Stimulated activated CD8-positive, alpha-beta memory T cell treated with anti-CD3 and anti-CD28 coated beads, Interleukin-4, amount 100 ng/mL, for 4 hours (primary cell): Measurements from ENCODE around the gene MBD4.
"Not testable (repeated sequence)": the region's sequence is repeated elsewhere in the genome, so short reads cannot be mapped to it uniquely, and the experiment has no call there.

Source experiments
- DNase-seq, 2 donors: peaks; one replicate each; pipeline ENCODE4 v3.0.0-alpha.2; 2020; ENCODE audit warnings: low read depth in 2 of 2, low spot score in 1 of 2

MBD4 gene

DNA sequence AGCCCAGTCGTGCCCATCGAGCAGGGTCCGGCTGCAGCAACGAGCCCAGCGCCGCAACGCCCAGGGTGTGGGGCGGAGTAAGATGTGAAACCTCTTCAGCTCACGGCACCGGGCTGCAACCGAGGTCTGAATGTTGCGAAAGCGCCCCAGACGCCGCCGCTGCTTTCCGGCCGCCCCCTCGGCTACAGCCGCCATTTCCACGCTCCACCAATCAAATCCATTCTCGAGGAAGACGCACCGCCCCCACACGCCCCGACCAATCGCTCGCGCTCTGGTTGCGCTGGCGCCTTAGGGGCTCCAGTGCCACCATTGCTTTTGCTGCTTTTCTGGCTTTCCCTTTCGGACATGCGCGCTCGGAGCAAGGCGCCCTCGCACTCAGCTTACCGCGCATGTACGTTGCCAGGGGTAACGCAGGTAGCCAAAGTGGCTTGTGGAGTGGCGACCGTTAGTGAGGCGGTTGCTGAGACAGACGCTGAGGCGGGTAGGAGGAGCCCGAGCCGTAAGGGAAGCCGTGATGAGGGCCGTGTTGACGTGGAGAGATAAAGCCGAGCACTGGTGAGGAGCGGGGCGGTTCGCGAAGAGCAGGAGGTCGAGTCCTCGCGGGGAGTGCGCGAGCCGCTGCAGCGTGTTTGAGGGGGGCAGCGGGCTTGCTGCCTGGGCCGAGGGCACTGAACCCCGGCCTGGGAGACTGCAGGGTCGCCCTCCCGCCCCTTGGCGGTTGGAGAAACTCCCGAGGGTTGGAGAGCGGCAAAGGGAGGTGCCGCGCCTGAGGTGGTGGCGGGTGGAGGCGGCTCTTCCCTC, at the start of gene MBD4, which contains the start of gene IFT122:
TSS of gene MBD4 (minus strand) at position 132 of the 801 bp plus-strand sequence. CDS start at position 17, 115 bp downstream.
TSS of gene IFT122 (plus strand) at position 408 of the 801 bp plus-strand sequence. CDS start at position 515, 107 bp downstream.
- peak; percentile 96 to 98 for DNase-seq

DNA sequence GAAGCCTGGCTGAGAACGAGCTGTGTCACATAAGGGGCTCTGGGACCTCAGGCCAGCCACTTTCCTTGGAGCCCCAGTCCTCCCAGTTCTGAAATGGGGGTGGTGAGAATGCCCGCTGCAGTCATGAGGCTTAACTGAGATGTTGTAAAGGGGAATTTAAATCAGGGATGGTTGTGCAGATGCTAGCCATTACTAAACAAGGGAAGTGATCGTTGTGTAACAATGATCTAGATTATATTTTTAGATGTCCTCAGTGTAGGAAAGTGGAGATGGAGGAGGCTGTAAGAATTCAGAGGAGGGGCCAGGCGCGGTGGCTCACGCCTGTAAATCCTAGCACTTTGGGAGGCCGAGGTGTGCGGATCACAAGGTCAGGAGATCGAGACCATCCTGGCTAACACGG, 49.5 kb upstream of the MBD4 start:
- DNase-seq = not testable (repeated sequence)

DNA sequence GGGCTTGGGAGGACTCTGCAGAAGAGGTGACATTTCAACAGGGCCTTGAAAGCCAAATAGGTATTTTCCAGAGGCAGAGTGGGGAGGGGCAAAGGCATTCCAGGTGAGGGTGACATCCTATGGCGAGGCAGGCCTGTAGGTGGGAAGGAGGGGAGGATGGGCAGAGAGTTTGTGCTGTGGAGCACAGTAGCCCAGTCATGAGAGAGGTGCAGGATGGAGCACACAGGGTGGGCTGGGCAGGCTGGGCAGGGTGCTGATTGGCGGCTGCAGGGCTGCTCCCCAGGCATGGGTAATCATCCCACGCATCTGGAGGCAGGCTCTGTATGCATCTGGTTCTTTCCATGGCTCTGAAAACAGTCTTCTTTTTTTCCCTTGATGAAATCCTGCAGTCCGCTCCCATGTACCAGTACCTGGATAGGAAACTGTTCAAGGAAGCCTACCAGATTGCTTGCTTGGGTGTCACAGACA, 48.2 kb upstream of the MBD4 start:
- DNase-seq = not testable (repeated sequence)

DNA sequence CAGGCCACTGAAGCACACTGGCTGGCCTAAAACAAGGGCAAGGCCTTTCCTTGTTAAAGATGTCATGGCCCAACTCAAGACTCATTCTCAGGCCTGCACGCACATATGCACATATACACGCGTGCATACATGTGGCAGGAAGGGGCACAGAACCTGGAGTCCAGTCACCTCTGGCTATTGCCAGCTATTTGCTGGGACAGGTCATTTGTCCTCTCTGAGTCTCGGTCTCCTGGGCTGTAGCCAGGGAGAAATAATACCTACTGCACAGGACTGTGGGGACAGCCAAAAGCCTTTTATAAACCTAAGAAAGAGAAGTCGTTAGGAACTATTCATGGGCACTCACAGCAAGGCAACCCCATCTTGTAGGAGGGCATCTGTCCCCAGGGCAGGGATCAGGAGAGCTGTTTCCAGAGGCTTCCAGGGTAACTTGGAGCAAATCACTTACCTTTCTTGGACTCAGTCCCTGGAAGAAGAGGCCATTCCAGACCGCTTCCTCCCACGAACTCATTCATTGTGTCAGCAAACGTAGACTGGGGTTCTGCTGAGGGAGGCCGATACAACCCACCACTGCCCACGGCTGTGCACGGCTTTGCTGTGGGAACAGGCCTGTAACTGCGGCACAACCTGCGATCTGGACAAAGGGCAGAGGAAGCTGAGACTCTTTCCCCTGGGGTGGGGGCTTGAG, 47.6 kb upstream of the MBD4 start:
- DNase-seq = no peak

DNA sequence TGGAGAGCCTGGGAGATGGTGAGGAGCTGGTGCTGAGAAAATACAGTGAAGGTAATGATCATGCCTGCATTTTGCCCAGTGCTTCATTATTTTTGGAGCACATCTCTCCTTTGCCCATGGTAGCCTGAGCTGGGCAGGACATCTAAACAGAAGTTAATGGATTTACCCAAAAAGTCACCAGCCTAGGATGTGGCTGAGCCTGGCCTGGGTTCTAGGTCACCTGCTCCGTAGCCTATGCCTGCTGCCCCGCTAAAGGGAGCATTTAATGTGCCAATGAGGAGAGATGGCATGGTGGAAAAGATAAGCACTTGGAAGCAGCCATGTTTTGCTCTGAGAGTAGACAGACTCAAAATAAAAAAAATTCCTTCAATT, 46.9 kb upstream of the MBD4 start:
- DNase-seq = no peak

DNA sequence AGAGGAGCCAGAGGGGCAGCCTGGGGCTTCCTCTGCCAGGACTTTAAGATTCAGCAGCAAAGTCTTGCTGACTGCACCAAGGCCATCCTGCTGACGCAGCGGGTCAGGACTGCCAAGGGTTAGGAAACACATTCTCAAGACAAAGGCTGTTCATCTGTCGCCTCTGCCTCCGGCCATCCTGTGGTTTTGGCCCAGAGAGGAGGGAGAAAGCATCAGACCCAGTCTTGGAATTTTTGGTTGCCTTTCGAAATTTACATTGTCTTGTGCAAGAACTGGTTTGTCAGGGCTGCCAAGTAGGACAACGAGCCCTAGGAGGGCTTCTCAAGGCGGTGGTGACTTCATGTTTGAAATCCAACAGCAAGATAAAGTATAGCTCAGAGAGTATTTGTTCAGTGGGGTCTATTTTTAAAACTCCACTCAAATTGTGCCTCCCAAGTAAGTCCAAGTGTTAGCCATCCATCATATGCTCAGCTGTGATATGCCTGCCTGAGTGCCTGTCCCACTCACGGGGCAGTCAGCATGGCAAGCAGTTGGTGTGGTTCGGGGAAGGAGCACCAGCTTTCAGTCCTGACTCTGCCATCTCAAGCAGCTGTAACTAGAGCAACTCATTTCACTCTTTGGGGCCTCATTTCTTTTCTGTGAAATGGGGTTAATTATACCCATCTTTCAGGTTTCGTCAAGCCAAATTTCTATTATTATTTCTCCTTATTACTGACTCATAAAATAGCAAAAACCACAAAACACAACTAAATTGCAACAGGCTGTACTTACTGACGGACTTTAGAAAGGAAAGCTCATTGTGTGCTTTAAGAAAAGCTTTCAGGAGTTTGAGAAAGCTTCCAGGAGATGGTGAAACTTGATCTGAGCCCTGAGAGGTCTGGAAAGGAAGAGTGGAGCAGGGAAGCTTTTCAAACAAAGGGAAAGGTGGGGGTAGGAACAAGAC, 46.2 kb upstream of the MBD4 start:
- DNase-seq = no peak

DNA sequence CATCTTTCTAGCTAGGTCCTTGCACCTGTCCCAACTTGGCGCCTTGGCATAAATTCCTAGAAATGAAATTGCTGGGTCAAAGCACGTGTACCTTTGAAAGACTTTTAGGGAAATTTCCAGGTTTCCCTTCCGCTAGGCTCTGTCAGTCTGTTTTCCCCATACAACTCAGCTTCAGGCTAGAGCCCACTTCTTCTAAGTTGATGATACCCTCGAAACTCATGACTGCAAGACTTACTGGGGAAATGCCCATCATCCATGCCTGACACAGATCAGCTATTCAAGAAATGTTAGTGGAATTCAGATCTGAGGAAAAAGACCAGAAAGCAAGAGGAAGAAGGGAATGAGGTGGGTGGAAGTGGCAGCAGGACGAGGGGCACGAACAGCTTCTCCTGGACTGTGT, 45.4 kb upstream of the MBD4 start:
- DNase-seq = not testable (repeated sequence)

DNA sequence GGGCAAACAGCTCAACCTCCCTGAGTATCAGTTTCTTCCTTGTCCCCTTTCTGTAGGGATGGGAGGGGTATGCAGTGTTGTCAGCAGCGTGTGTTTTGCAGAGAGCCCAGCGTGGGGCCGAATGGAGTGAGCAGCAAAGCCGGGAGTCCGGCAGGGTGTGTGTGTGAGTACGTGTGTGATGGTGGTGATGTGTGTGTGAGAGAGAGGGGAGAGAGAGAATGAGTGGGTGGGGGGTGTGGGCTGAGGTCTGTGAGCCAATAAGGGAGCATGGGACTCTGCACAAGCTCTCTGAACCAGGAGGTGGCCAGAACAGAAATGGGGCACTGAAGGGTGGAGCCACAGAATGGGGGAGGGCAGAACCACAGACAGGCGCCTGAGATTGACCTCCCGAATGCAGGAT, 44.1 kb upstream of the MBD4 start:
- DNase-seq = no peak

DNA sequence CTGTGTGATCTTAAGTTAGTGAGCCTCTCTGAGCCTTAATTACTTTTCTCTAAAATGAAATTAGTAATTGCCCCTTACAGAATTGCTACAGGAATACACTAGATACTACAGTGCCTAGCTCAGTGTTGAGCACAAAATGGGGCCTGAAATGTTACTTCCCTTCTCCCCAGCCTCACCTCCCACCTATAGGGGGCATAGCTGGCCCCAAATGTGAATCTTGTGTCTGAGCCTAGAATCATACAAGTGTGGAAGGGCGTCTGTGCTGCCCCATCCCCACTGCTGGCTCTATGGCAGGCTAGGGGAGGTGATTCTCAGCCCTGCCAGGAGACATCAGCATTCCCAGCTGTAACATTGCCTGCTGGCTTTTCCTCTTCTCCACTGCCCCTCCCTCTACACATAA, 43.0 kb upstream of the MBD4 start:
- DNase-seq = no peak

DNA sequence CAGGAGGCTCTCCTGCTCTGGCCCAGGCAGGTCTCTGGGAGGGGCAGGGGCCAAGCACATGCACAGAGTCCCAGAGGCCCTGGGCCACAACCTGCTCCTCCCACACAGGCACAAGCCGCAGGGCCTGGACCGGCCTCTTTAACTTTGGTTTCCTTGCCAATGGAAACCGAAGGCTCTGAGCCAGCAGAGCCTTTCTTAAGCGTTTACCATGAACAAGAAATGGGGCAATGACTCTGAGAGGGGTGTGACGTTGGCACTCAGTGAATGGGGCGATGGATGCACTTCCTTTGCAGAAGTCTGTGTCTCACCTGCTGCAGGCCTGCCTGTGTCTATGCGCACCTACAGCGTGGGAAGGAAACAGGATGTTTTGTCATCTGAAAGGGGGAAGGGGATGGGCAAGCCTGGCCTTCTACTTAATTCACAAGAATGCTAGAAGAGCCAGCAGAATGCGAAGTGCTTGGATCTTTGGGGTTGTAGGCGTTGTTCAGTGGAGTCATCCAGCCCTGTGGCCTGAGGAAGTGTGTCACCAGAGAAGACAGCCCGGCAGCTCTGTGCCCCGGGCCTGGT, 42.1 kb upstream of the MBD4 start:
- no peak for DNase-seq

DNA sequence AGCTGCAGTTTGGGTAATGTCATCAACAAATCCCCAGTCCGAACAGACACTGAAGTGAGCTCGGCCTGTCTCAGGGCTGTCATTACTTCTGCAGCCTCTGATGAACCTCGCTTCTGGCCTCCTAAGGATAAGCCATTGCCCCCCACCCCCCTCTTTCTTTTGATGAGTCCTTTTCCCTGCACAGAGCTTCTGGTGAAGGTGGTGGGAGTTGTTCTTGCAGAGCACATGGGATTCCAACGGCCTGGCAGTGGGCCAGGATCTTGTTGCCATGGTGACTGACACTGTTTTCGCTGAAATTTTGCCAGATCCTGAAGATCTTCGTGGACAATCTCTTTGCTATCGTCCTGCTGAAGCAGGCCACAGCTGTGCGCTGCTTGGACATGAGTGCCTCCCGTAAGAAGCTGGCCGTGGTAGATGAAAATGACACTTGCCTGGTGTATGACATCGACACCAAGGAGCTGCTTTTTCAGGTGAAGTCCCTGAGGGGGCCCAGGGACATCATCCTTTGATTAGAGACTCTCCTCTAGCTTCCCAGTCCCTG, 41.5 kb upstream of the MBD4 start:
- DNase-seq = not testable (repeated sequence)

DNA sequence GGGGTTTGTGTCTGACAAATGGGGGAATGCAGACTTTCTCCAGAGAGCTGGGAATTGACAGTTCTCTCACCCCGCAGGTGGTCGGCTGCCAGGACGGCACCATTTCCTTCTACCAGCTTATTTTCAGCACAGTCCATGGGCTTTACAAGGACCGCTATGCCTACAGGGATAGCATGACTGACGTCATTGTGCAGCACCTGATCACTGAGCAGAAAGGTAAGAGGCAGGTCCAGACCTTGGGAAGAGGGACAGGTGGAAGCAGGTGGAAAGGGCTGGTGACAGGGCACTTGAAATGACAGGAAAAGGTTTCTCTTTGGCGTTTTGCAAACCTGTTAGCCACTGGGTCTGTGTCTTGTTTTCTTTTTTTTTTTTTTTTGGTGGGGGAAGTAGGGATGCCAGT, 36.8 kb upstream of the MBD4 start:
- DNase-seq = no peak

DNA sequence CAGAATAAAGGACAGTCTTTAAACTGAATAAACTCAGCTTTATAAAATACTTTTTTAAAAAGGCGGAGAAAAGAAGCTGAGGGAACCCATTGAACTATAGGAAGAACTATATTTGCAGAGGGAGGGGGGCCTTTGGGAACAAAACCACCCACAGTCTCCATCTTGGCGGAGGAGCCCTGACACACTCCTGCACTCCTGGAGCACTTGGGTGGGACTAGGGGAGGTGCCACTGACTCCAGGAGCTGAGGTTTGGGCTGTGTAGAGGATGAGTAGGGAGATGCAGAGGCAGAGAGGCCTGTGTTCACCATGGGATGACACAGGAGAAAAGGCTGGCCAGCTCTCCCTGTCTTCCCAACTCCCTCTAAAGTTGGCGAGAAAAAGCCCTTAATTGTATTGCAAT, 36.1 kb upstream of the MBD4 start:
- no peak for DNase-seq

DNA sequence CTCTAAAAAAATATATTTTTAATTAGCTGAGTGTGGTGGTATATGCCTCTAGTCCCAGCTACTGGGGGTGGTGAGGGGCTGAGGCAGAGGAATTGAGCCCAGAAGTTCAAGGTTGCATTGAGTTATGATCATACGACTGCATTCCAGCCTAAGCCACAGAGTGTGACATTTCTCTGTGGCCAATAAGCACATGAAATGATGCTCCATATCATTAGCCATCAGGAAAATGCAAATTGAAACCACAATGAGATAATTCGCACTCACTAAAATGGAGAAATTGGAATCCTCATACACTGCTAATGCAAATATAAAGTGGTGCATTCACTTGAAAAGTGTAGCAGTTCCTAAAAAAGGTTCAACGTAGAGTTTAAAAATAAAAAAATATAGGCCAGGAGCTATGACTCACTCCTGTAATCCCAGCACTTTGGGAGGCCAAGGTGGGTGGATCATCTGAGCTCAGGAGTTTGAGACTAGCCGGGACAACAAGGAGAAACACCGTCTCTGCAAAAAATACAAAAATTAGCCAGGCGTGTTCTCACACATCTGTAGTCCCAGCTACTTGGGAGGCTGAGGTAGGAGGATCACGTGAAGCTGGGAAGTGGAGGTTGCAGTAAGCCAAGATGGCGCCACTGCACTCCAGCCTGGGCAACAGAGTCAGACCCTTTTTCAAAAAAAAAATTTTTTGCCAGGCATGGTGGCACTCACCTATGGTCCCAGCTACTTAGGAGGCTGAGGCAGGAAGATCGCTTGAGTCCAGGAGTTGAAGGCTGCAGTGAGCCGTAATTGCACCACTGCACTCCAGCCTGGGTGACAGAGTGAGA, 35.4 kb upstream of the MBD4 start:
- DNase-seq = no peak

DNA sequence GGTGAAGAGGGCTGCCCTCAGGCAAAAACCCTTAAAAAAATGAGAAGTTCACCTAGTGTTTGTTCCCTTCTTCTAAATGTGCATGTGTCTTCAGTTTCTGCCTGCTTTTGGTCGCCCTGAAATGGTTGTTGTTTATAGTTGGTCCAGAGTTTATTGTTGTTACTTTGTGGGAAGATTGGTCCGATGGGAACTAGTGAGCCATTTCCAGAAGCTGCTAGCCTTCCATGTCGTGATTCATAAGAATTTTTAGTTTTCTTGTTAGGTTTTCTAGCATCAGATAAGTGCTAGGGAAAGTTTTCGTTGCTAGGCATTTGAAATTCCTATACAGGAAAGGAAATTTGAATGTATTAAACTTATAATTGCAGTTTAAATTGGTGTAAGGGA, 34.0 kb upstream of the MBD4 start:
- DNase-seq = no peak

DNA sequence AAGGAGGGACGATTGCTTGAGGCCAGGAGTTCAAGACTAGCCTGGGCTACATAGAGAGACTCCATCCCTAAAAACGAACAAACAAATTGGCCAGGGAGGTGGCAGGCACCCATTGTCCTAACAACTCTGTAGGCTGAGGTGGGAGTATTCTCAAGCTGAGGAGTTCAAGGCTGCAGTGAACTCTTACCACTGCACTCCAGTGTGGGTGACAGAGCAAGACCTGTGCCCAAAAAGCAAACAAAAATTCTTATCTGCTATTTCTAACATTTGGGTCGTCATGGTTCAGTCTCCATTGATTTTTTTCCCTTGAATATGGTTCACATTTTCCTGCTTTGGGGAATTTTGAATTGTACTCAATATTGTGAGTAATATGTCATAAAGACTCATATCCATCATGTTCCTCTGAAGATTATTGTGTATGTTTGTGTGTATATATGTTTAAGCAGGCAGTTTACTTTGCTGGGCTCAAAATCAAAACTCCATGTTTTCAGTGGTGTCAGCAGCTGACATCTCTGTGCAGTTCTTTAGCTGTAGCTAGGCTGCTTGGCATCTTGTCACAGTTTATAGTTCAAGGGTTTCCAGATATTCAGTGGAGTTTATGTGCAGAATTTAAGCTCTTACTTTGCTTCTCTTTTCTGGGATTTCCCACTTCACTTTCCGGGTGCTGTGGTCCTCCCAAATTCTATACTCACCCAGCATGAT, 33.5 kb upstream of the MBD4 start:
- no peak for DNase-seq

DNA sequence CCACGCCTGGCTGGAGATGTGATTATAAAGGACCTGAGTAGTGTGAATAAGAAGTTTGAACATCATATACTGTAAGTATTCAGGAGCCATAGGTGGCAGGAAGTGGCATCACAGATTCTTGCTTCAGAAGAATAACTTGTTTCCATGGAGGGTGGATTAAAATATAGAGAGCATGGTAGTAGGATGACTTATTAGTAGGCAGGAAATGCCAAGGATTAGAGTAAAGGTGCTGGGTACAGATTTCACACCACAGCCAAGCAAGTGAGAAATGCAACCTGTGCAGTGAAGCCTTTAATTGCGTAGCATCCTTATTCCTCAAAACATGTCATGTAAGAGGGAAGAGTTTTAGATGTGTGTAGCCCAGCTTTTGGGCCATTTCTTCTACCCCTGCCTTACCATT, 31.1 kb upstream of the MBD4 start:
- no peak for DNase-seq

DNA sequence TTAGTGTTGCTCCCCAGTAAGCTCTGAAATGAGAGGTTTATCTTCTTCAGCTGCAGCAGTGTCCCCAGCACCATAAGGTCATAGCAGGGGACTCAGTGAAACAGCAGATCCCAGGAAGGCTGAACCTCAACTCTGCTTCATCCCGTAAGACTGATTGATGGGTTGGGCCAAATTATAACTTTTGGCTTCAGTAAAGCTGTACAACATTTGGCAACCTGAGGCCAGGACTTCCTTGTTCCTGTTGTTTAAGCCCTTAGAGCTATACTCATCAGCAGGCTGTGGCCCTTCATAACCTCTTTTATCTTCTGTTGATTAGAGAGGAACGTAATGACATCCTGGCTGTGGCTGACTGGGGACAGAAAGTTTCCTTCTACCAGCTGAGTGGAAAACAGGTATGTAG, 29.3 kb upstream of the MBD4 start:
- no peak for DNase-seq

DNA sequence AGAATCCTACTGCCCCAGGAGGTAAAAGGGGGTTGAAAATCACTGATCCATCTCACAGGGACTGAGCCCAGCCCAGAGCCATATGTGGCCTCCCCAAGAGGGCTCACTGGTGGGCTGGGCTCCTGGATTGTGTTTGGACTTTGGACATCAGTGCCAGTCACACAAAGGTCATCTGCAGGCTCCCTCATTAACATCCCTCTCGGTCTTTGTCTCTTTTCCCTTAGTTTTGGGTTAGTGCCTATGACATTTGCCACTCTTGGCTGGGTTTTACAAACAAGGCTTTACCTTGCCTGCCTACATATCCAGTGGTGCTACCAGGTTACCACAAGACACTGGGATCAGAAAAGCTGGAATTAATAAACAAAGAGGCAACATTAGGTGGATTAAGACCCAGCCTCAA, 28.2 kb upstream of the MBD4 start:
- no peak for DNase-seq
